AG04450 (cell line): ENCODE data around the gene MAML3. TPM values are rescaled to one million over a fixed set of nuclear protein-coding genes. Genes with fewer than 3 reads are reported as not detected.

Experiments used
- CTCF ChIA-PET: fragments of 300-600, 350-600 bp; formaldehyde crosslinking; extraction: SDS; loops from one replicate; lab custom pipeline; 2022; ENCODE audit warnings: antibody characterized with exemption, inconsistent platforms; lab: Charles Lee
- POLR2A ChIA-PET: fragments of 350-600 bp; formaldehyde crosslinking; extraction: SDS; loops from one replicate; lab custom pipeline; 2021; ENCODE audit warnings: antibody characterized with exemption, inconsistent platforms; lab: Yijun Ruan, JAX
- DNase-seq: peaks from one replicate; pipeline ENCODE4 v3.0.0-alpha.2; 2011; ENCODE audit warnings: low read depth, low spot score
- H3K27ac ChIP-seq: one replicate; pipeline ENCODE4 v1.5.1; 2012; ENCODE audit warnings: low read depth, low read length, control low read depth
- H3K27me3 ChIP-seq: one replicate; pipeline ENCODE4 v1.6.0; 2012; ENCODE audit warnings: low read length; ENCODE audit not compliant: control insufficient read depth, insufficient read depth
- H3K4me3 ChIP-seq: 2 replicates; pipeline ENCODE4 v1.5.1; 2011; ENCODE audit warnings: mild to moderate bottlenecking, low read depth, low read length, control low read depth
- H3K9me3 ChIP-seq: 2 replicates; pipeline ENCODE4 v1.5.1; 2012; ENCODE audit warnings: low read length; ENCODE audit not compliant: control insufficient read depth, insufficient read depth
- polyA plus RNA-seq: library from polyadenylated mRNA; depleted of rRNA; stranded (reverse); fragments of >200 nt; gene quantifications from 2 replicates; pipeline ENCODE4 v1.2.3, GENCODE V29; 2011
- TF ChIP-seq, protein P1 (sequence below): IDR thresholded peaks from 2 replicates; pipeline ENCODE4 v1.5.1; 2011; ENCODE audit warnings: low read depth, low read length, control low read depth, inconsistent platforms

MAML3 gene
- polyA plus RNA-seq, 1 experiment, result 4.1 TPM

DNA sequence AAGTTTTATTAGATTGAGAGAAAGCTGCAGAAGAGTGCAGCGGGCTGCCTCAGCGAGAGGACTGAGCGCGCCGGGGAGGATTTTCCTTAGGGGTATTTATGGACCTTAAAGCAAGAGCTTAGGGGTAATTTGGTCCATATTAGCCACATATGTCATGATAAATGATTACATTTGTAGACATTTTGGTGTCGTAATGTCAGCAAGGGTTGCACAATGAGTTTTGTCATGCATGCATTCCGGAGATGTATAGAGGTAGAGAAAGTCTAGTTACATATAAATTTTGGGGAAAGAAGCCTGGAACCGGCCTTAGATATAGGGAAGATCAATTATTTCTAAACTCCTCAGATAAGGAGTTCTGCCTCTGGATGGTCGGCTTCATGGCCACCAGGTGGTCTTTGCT, 478.3 kb downstream of the MAML3 start:
- ChIA-PET CTCF (interaction anchor here (2.8 kb wide), 1 partner anchor 19 kb away, joined by 11 read pairs; no protein-coding TSS in a partner anchor), POLR2A (no interaction called here)
- TF ChIP-seq, protein P1, sequence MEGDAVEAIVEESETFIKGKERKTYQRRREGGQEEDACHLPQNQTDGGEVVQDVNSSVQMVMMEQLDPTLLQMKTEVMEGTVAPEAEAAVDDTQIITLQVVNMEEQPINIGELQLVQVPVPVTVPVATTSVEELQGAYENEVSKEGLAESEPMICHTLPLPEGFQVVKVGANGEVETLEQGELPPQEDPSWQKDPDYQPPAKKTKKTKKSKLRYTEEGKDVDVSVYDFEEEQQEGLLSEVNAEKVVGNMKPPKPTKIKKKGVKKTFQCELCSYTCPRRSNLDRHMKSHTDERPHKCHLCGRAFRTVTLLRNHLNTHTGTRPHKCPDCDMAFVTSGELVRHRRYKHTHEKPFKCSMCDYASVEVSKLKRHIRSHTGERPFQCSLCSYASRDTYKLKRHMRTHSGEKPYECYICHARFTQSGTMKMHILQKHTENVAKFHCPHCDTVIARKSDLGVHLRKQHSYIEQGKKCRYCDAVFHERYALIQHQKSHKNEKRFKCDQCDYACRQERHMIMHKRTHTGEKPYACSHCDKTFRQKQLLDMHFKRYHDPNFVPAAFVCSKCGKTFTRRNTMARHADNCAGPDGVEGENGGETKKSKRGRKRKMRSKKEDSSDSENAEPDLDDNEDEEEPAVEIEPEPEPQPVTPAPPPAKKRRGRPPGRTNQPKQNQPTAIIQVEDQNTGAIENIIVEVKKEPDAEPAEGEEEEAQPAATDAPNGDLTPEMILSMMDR, result no peak

DNA sequence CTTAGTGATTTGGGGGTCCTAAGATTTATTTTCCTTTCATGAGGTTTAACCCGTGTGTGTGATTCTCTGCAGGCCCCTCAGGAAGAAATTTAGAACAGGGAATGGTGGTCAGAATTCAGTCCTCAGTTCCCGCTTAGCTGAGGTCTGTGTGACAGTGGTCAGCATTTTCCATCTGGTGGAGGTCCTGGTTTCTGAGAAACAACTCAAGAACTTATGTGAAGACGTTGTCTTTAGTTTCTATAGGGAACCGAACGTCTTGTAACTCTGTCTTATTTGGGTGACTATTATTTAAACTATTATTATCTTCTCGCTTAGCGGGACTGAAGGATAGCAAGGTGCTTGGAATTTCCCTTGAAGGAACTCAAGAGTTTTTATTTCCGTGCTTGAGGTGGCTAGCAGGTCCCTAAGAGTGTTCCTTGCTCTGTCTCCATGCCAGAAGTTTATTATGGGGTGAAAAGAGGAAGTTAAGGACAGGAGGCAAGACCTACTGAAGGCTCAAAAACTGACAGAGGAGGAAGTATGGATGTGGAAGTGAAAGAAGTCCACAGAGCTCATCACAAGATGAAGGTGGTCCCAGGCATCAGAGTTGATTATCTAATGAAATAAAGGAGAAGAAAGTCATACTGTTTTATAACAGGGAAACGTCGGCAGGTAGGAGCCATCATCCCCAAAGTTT, 479.0 kb downstream of the MAML3 start:
- ChIA-PET CTCF (interaction anchor here (2.8 kb wide), 1 partner anchor 18 kb away, joined by 11 read pairs; no protein-coding TSS in a partner anchor), POLR2A (no interaction called here)

More for the DNA sequence above, 478.3 kb downstream of the MAML3 start:
- no peaks in the 10 kb centered on the region for H3K9me3 ChIP-seq
- no peak overlapping the region for H3K27ac ChIP-seq
- DNase-seq, result no peak
- H3K4me3 ChIP-seq, result no peak overlapping the region
- H3K27me3 ChIP-seq, result no peaks in the 10 kb centered on the region

DNA sequence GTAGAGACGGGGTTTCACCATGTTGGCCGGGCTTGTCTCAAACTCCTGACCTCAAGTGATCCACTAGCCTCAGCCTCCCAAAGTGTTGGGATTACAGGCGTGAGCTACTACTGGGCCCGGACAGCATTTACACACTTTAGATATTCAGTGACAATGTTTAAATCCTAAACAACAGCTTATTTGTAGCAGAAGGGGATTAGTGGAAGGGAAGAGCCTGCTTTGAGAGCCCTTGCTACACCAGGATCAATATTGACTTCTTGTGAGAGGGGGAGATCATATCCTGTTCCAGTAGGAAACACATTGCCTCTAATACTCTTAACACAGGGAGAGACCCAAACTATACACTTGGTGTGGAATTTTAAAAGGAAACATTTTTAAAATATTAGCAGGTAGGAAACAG, 481.3 kb downstream of the MAML3 start:
- TF ChIP-seq, protein P1, result no peak
- ChIA-PET CTCF (interaction anchor here (0.6 to 1.3 kb wide), 4 partner anchors 9 to 275 kb away, joined by 3 to 6 read pairs (median 4); no protein-coding TSS in a partner anchor), POLR2A (interaction anchor here (0.6 kb wide), 1 partner anchor 220 kb away, joined by 4 read pairs; no protein-coding TSS in a partner anchor)
- no peak for DNase-seq
- Histone ChIP-seq H3K4me3 (no peak overlapping the region), H3K9me3 (no peaks in the 10 kb centered on the region), H3K27me3 (no peaks in the 10 kb centered on the region), H3K27ac (no peak overlapping the region)

More for the DNA sequence above, 479.0 kb downstream of the MAML3 start:
- TF ChIP-seq, protein P1, result no peak
- DNase-seq, result no peak
- Histone ChIP-seq H3K27ac (no peak overlapping the region), H3K9me3 (no peaks in the 10 kb centered on the region), H3K4me3 (no peak overlapping the region), H3K27me3 (no peaks in the 10 kb centered on the region)

DNA sequence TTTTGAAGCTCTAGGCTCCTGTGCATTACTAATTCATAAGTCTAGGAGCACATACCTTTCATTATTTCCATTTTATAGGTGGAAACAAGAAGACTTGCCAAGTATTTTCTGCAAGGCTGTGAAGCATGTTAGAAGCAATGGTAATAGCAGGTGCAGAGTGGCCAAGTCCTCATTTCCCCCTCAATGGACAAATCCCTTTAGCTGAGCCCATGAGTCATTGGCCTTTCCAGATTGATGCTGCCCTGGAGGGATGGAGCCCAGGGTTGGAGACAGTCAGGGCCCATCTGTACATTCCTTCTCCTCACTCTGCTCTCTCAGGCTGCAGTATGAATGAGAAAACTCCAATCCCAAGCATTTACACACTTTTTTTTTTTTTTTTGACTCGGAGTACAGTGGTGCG, 481.8 kb downstream of the MAML3 start:
- H3K27ac ChIP-seq, result no peak overlapping the region
- H3K9me3 ChIP-seq, result no peaks in the 10 kb centered on the region
- no peaks in the 10 kb centered on the region for H3K27me3 ChIP-seq
- no peak overlapping the region for H3K4me3 ChIP-seq
- ChIA-PET POLR2A (no interaction called here), CTCF (interaction anchor here (0.6 to 1.3 kb wide), 3 partner anchors 9 to 276 kb away, joined by 3 to 6 read pairs (median 4); no protein-coding TSS in a partner anchor)
- no peak for DNase-seq
- TF ChIP-seq, protein P1, result no peak

DNA sequence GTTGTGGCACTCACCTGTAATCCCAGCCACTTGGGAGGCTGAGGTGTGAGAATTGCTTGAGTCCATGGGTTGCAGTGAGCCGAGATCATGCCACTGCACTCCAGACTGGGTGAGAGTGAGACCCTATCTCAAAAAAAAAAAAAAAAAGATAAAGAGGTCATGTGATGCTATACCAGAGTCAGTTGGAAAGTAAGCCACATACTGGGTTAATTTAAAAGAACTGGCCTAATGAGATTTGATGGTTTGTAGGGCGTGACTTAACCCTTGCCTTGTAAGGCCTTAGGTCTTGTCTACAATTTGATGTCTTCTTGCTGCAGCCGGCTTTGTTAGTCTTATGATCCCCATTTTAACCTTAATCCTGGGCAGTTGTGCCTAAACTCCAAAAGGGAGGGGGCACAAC, 483.2 kb downstream of the MAML3 start:
- H3K27me3 ChIP-seq, result no peaks in the 10 kb centered on the region
- H3K27ac ChIP-seq, result no peak overlapping the region
- DNase-seq, result no peak
- H3K4me3 ChIP-seq, result no peak overlapping the region
- no peaks in the 10 kb centered on the region for H3K9me3 ChIP-seq
- ChIA-PET POLR2A (no interaction called here), CTCF (interaction anchor here (1.4 kb wide), 1 partner anchor 13 kb away, joined by 3 read pairs; no protein-coding TSS in a partner anchor)
- TF ChIP-seq, protein P1, result no peak
